Activated naive CD8-positive, alpha-beta T cell treated with anti-CD3 and anti-CD28 coated beads for 36 hours (primary cell): Measurements from ENCODE around the gene MORC2. TPM values are rescaled to one million over a fixed set of nuclear protein-coding genes. Genes with fewer than 3 reads are reported as not detected.

Experiments used
- DNase-seq: peaks from one replicate; pipeline ENCODE4 v3.0.0; 2021
- H3K27ac Mint-ChIP-seq: one replicate; pipeline ENCODE4 v1.8.0; 2022; ENCODE audit warnings: mild to moderate bottlenecking, moderate library complexity, mixed read lengths
- H3K27me3 Mint-ChIP-seq: one replicate; pipeline ENCODE4 v1.8.0; 2022; ENCODE audit warnings: mild to moderate bottlenecking, mixed read lengths
- H3K36me3 Mint-ChIP-seq: one replicate; pipeline ENCODE4 v1.8.0; 2021; ENCODE audit warnings: mild to moderate bottlenecking, mixed read lengths
- H3K4me1 Mint-ChIP-seq: one replicate; pipeline ENCODE4 v1.8.0; 2021; ENCODE audit warnings: mixed read lengths
- H3K4me3 Mint-ChIP-seq: one replicate; pipeline ENCODE4 v1.8.0; 2022; ENCODE audit warnings: mild to moderate bottlenecking, moderate library complexity, mixed read lengths
- H3K9me3 Mint-ChIP-seq: one replicate; pipeline ENCODE4 v1.8.0; 2022; ENCODE audit warnings: mixed read lengths
- total RNA-seq, 2 experiments: library from RNA; stranded (reverse); gene quantifications; one replicate each; pipeline ENCODE4 v1.2.3, GENCODE V29; 2021

MORC2 gene
- total RNA-seq, 2 experiments from 2014 or later, result 24.9 to 25.7 TPM

GRCh38 chr22:30940685-30941362 is 27.8 kb downstream of the MORC2 start:
- Mint-ChIP-seq H3K4me1 (peaks cover 65% of the 10 kb centered on the region), H3K27me3 (no peaks in the 10 kb centered on the region), H3K4me3 (peak overlapping the region; percentile 26), H3K9me3 (no peaks in the 10 kb centered on the region), H3K36me3 (peaks cover 64% of the 10 kb centered on the region), H3K27ac (peak overlapping the region; percentile 78)
- peak; percentile 31 for DNase-seq

GRCh38 chr22:30934053-30934452 is 34.5 kb downstream of the MORC2 start:
- H3K27me3 Mint-ChIP-seq, result no peaks in the 10 kb centered on the region
- H3K4me3 Mint-ChIP-seq, result no peak overlapping the region
- H3K9me3 Mint-ChIP-seq, result no peaks in the 10 kb centered on the region
- peaks cover 38% of the 10 kb centered on the region for H3K36me3 Mint-ChIP-seq
- DNase-seq, result no peak
- H3K27ac Mint-ChIP-seq, result peak overlapping the region; percentile 13
- H3K4me1 Mint-ChIP-seq, result peaks cover 18% of the 10 kb centered on the region

GRCh38 chr22:30933457-30933856 is 35.1 kb downstream of the MORC2 start:
- H3K27me3 Mint-ChIP-seq, result no peaks in the 10 kb centered on the region
- H3K36me3 Mint-ChIP-seq, result peaks cover 34% of the 10 kb centered on the region
- DNase-seq, result no peak
- H3K4me3 Mint-ChIP-seq, result no peak overlapping the region
- no peaks in the 10 kb centered on the region for H3K9me3 Mint-ChIP-seq
- H3K4me1 Mint-ChIP-seq, result peaks cover 15% of the 10 kb centered on the region
- no peak overlapping the region for H3K27ac Mint-ChIP-seq

- Mint-ChIP-seq H3K36me3 (peaks cover 28% of the 10 kb centered on the region), H3K27ac (no peak overlapping the region), H3K9me3 (no peaks in the 10 kb centered on the region), H3K4me1 (peaks cover 10% of the 10 kb centered on the region), H3K4me3 (no peak overlapping the region), H3K27me3 (no peaks in the 10 kb centered on the region)
- no peak for DNase-seq
Measured at GRCh38 chr22:30932661-30933060, 35.9 kb downstream of the MORC2 start.

GRCh38 chr22:30931541-30932300 is 36.9 kb downstream of the MORC2 start:
- H3K9me3 Mint-ChIP-seq, result no peaks in the 10 kb centered on the region
- peaks cover 28% of the 10 kb centered on the region for H3K36me3 Mint-ChIP-seq
- DNase-seq, result no peak
- H3K4me3 Mint-ChIP-seq, result no peak overlapping the region
- peak overlapping the region; percentile 59 for H3K27ac Mint-ChIP-seq
- peaks cover 7% of the 10 kb centered on the region for H3K4me1 Mint-ChIP-seq
- no peaks in the 10 kb centered on the region for H3K27me3 Mint-ChIP-seq

- peaks cover 30% of the 10 kb centered on the region for H3K36me3 Mint-ChIP-seq
- H3K4me1 Mint-ChIP-seq, result peaks cover 5% of the 10 kb centered on the region
- no peaks in the 10 kb centered on the region for H3K27me3 Mint-ChIP-seq
- no peak overlapping the region for H3K4me3 Mint-ChIP-seq
- no peak overlapping the region for H3K27ac Mint-ChIP-seq
- H3K9me3 Mint-ChIP-seq, result no peaks in the 10 kb centered on the region
- DNase-seq, result no peak
Measured at GRCh38 chr22:30930228-30930627, 38.3 kb downstream of the MORC2 start.

GRCh38 chr22:30928401-30928800 is 40.2 kb downstream of the MORC2 start:
- no peak overlapping the region for H3K4me3 Mint-ChIP-seq
- DNase-seq, result no peak
- H3K27me3 Mint-ChIP-seq, result no peaks in the 10 kb centered on the region
- peaks cover 2% of the 10 kb centered on the region for H3K4me1 Mint-ChIP-seq
- peaks cover 33% of the 10 kb centered on the region for H3K36me3 Mint-ChIP-seq
- H3K27ac Mint-ChIP-seq, result no peak overlapping the region
- H3K9me3 Mint-ChIP-seq, result no peaks in the 10 kb centered on the region

- H3K27ac Mint-ChIP-seq, result no peak overlapping the region
- H3K9me3 Mint-ChIP-seq, result no peaks in the 10 kb centered on the region
- no peak for DNase-seq
- peaks cover 36% of the 10 kb centered on the region for H3K36me3 Mint-ChIP-seq
- H3K4me3 Mint-ChIP-seq, result no peak overlapping the region
- no peaks in the 10 kb centered on the region for H3K27me3 Mint-ChIP-seq
- H3K4me1 Mint-ChIP-seq, result peaks cover 2% of the 10 kb centered on the region
Measured at GRCh38 chr22:30927806-30928205, 40.8 kb downstream of the MORC2 start.

GRCh38 chr22:30926706-30927105 is 41.9 kb downstream of the MORC2 start:
- Mint-ChIP-seq H3K27ac (no peak overlapping the region), H3K9me3 (peaks cover 2% of the 10 kb centered on the region), H3K27me3 (no peaks in the 10 kb centered on the region), H3K4me3 (no peak overlapping the region), H3K4me1 (peaks cover 6% of the 10 kb centered on the region), H3K36me3 (peaks cover 36% of the 10 kb centered on the region)
- no peak for DNase-seq

- Mint-ChIP-seq H3K27ac (no peak overlapping the region), H3K4me3 (no peak overlapping the region), H3K36me3 (peaks cover 30% of the 10 kb centered on the region), H3K27me3 (no peaks in the 10 kb centered on the region), H3K4me1 (peaks cover 12% of the 10 kb centered on the region), H3K9me3 (peaks cover 2% of the 10 kb centered on the region)
- DNase-seq, result no peak
Measured at GRCh38 chr22:30925667-30926066, 42.9 kb downstream of the MORC2 start.

GRCh38 chr22:30923168-30923900 is 45.2 kb downstream of the MORC2 start:
- H3K27me3 Mint-ChIP-seq, result no peaks in the 10 kb centered on the region
- H3K36me3 Mint-ChIP-seq, result peaks cover 30% of the 10 kb centered on the region
- H3K4me1 Mint-ChIP-seq, result peaks cover 24% of the 10 kb centered on the region
- no peak overlapping the region for H3K4me3 Mint-ChIP-seq
- peak overlapping the region; percentile 31 for H3K27ac Mint-ChIP-seq
- no peak for DNase-seq
- H3K9me3 Mint-ChIP-seq, result peaks cover 2% of the 10 kb centered on the region

- DNase-seq, result peak; percentile 83
- Mint-ChIP-seq H3K27ac (peak overlapping the region; percentile 92), H3K27me3 (no peaks in the 10 kb centered on the region), H3K36me3 (peaks cover 27% of the 10 kb centered on the region), H3K4me1 (peaks cover 26% of the 10 kb centered on the region), H3K4me3 (peak overlapping the region; percentile 81), H3K9me3 (peaks cover 2% of the 10 kb centered on the region)
Measured at GRCh38 chr22:30922151-30922611, 46.4 kb downstream of the MORC2 start.

GRCh38 chr22:30921108-30921507 is 47.5 kb downstream of the MORC2 start:
- Mint-ChIP-seq H3K4me3 (peak overlapping the region; percentile 81), H3K4me1 (peaks cover 26% of the 10 kb centered on the region), H3K27ac (peak overlapping the region; percentile 92), H3K36me3 (peaks cover 27% of the 10 kb centered on the region), H3K27me3 (no peaks in the 10 kb centered on the region), H3K9me3 (peaks cover 2% of the 10 kb centered on the region)
- no peak for DNase-seq

GRCh38 chr22:30920407-30920806 is 48.2 kb downstream of the MORC2 start:
- Mint-ChIP-seq H3K4me1 (peaks cover 26% of the 10 kb centered on the region), H3K27ac (peak overlapping the region; percentile 39), H3K4me3 (peak overlapping the region; percentile 72), H3K36me3 (peaks cover 28% of the 10 kb centered on the region), H3K9me3 (peaks cover 2% of the 10 kb centered on the region), H3K27me3 (no peaks in the 10 kb centered on the region)
- DNase-seq, result peak; percentile 77

- peaks cover 23% of the 10 kb centered on the region for H3K36me3 Mint-ChIP-seq
- DNase-seq, result no peak
- H3K9me3 Mint-ChIP-seq, result peaks cover 3% of the 10 kb centered on the region
- H3K27me3 Mint-ChIP-seq, result no peaks in the 10 kb centered on the region
- H3K27ac Mint-ChIP-seq, result no peak overlapping the region
- H3K4me3 Mint-ChIP-seq, result peak overlapping the region; percentile 42
- peaks cover 26% of the 10 kb centered on the region for H3K4me1 Mint-ChIP-seq
Measured at GRCh38 chr22:30919973-30920372, 48.6 kb downstream of the MORC2 start.
